ENCODE data around the gene FANCI.

FANCI gene

DNA sequence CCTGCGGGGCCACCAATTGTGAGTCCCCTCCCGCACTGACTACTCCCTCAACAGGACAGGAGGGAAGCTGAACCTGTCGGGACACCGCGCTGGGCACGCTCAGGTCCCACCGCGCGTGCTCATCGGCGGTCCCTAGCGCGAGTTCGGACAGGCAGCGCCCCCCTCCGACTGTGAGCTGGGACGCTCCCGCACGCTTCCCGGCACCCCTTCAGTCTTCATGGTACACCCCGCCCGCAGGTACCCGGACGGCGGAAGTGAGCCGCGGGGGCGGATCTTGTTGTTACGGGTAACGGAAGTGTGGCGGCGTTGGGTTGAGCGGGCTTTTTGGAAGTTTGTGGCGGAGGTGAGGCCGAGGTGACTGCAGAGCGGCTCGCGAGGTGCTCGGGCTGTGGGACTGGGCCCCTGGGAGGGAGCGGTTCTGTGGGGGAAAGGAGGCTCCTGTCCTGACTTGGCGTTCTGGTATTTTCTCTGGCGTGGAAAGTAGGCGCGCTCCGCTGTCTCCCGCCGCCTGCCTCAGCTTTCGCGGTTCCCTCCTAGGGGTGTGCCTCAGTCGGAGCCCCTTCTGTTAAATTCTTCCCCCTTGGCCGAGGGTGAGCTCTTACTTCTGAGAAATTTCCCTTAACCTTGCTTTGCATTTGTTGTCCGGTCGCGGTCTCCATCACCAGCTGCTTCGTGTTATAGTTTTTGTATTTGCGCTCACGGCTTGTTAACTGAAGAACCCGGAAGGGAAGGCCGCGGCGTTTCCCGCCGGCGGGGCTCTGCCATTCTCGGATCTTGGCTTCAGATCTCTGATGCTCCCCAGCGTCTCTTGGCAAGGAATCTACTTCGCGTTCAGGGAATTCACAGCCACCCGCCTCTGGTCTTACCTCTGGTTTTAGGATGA is at the start of gene FANCI:
FANCI (plus strand) TSS at position 289 of the 883 bp plus-strand sequence. CDS start 3,669 bp downstream, outside the sequence.
- peak; percentile 98 for DNase-seq

DNA sequence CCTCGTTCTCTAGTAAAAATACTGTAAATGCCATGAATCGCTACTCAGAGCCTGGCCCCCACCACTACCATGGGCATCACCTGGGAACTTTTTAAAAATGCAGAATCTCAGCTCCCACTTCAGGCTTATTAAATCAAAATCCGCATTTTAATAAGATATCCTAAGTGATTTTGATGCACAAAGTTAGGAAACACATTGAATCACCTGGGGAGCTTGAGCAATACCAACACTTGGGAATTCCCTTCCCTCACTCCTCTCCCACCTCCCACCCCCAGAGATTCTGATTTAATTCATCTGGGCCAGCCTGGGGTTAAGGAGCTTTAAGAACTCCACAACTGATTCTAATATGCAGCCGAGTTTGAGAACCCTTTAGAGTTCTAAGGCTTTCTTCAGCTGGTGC is 49.2 kb upstream of the FANCI start:
- DNase-seq, result no peak

DNA sequence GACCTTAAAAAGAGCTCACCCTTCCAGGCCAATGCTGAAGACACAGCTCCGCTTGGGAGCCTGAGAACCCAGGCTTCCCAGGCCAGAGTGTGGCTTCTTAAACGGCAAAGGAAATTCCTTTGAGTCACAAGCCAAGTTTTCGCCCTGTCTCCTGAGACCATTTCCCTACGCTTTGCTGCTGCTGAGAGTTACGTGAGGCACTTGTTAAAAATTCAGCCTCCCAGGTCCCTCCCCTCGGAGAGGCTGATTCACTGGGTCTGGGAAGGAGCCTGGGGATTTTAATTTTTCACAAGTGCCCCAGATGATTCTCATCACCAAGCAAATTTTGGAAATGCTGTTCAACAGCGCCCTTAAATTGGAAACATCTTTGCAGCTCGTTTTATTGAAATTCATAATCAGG is 47.9 kb upstream of the FANCI start:
- no peak for DNase-seq

DNA sequence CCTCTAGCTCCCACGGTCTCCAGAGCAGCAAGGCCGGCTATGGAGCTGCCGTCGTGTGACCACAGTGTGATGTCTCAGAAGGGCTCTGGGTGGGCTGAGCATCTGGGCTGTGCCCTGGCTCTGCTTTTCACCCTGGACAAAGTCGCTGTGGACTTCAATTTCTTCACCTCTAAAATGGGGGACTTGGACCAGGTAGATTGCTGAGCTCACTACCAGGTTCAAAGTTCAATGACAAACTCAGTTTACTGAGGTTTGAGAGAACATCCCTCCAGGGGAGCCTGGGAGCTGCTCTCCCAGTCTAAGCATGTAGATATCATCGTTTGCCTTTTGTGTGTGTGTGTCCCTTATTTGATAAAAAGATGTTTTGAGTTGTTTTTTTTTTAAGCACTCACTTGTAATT is 47.5 kb upstream of the FANCI start:
- no peak for DNase-seq

DNA sequence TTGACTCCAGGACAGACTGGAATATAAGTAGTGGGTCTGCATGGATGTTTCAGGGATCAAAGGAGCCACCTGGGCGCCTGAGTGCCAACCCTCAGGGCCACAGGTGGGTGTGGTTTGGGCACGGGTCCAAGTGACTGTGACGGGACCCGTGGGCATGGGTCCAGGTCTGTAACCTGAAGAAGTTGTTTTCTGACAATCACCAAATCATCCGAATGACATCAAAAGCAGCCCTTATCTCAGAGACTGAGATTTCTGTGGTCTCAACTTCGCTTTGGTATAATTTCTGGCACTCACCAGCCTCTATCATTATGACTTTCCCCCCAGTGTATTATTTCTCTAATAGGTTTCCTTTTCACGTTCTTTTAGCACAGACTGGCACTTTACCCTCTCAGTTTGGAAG is 46.8 kb upstream of the FANCI start:
- peak; percentile 20 for DNase-seq

DNA sequence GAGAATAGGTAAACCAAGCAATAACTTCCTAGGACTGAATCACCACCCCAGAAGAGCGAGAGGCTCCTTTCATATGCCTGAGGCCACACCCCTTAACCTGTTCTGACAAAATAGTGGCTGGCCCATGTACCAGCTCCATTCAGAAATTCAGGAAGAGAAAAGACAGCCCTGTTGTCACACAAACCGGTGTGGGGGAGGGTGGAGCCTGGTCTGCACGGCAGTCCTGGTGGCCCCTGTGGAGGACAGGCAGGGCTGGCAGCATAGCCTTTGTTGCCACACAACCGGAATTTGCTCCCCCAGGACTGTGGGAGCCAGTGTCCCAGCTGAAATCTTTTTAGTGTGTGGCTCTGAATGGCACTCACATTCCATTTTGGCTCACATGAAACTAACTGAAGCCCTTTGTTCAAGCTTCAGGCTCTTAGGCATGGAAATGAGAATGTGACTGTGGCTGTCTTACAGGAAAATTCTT is 46.2 kb upstream of the FANCI start:
- no peak for DNase-seq

DNA sequence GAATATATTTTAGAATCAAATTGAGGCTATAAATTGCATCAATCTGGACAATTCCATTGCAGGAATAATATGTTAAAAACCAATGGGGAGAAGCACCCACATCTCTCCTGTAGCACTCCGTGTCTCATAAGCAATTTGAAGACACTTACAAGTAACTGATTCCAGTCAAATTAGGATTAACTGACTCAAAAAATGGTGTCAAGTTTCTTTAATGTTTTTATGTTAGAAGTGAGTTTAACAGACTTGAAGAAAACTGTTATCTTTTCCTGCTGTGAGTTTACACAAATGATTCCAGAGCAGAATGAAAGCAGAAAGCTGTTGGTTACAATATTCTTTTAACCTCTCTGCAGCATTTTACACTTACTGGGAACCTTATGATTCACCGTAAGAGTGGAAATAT is 45.6 kb upstream of the FANCI start:
- DNase-seq, result no peak

DNA sequence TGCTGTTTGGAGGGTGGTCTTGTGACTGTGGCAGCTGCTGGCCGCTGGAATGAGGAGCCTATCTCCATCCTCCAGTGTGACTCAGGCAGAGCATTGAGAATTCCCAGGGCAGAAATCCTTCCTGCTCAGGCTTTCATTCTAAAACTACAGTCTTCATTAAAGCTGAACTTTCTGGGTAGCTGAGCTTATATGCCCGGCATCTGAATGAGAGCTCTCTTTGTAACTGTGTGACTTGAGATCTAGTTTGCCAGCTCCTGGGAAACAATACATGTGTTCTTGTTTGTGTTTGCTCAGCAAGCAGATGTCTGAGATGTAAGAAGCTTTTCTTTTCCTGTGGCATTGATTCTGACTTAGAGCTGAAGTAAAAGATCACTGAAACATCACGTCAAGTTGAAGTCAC is 44.8 kb upstream of the FANCI start:
- no peak for DNase-seq

DNA sequence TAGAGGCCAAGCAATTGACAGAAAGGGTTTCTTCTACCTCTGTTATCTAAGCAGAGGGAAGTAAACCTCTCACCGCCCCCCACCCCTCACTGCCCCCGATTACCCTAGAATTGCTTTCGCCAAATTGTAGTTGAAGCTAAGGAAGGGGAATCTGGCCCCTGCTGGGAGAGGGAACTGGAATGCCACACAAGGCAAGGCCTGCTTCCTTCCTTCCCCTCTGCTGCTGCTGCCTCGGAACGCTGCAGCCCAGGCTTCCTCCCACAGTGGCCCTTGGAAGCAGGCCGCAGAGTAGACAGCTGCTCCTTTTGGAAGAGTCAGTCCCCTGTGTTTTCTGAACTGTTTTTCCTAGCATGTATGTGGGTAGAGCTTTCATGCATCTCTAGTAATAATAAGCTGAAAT is 44.0 kb upstream of the FANCI start:
- no peak for DNase-seq

DNA sequence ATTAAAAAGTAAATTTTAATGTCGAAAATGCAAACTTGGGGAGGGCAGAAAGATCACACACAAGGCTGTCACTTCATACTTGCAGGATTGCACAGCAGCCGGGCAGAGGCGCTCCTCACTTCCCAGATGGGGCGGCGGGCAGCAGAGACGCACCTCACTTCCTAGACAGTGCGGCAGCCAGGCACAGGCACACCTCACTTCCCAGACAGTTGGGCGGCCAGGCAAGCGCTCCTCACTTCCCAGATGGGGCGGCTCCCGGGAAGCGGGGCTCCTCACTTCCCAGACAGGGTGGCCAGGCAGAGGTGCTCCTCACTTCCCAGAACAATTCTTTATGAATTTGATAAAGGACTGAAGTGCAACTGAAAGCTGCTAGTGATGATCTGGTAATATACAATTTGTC is 43.6 kb upstream of the FANCI start:
- no peak for DNase-seq

DNA sequence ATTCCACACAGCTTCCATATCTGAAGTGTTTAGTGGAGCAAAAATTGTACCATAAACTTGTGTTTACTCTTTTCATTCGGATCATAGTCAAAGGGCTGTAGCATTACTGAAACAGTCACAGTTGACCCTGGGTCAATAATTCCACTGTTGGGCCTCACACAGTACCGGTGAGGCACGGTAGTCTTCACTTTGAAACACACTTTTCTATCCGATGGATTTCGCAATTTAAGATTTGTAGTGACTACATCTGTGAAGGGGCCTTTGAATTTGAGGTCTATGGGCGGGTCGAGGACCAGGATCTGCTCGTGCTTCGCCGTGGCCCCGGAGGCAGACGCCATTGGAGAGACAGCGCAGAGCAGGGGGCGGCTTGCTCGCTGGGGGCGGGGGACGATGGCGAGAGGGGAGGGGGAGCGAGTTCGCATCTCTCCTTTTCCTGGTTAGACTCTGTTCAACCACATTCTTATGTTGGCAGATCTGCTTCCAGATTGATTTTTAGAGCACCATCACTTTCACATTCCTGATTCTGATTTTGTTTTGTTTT is 42.2 kb upstream of the FANCI start:
- no peak for DNase-seq

DNA sequence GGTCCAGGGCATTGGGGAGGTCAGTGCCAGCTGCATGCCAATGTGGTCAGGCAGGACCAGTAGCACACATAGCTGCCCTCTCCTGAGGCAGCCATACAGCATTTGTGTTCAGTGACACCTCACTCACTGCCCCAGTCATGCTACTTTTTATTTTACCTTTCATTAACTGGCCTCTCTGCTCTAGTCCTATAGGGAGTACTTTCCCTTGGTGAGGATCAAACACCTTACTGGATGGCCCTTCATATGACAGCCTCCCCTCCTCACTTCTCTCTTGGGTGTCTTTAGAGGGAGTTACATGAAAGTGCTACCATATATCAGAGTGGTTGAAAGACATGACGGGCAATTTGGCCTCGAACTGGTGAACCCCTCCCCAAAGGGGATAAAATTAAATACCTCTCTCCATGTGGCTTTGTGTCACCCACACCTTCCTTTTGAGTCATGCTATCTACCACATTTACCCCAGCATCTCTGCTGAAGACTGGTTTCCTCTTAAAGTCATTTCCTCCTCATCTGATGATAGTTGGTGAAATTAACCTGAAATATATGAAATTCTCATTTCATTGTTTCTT is 40.0 kb upstream of the FANCI start:
- DNase-seq, result peak; percentile 12

DNA sequence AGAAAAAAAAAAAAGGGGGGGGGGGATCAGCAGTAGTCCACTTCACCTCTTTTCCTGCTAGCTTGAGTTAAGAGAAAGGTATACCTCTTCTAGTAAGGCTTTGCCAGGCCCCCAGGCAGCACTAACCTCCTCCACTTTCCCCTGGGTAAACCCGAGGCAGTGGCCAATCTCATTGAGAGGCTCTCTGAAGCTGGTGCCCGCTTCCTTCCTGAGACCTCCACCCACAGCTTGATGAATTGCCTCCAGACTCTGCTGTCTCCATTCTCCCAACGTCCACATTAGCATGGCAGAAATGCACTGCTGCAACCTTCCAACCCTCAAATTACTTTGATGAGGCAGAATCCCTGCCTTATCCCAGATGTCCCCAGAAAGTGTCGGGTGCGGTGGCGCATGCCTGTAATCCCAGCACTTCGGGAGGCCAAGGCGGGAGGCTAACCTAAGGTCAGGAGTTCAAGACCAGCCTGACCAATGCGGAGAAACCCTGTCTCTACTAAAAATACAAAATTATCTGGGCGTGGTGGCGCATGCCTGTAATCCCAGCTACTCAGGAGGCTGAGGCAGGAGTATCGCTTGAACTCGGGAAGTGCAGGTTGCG is 37.7 kb upstream of the FANCI start:
- no peak for DNase-seq

DNA sequence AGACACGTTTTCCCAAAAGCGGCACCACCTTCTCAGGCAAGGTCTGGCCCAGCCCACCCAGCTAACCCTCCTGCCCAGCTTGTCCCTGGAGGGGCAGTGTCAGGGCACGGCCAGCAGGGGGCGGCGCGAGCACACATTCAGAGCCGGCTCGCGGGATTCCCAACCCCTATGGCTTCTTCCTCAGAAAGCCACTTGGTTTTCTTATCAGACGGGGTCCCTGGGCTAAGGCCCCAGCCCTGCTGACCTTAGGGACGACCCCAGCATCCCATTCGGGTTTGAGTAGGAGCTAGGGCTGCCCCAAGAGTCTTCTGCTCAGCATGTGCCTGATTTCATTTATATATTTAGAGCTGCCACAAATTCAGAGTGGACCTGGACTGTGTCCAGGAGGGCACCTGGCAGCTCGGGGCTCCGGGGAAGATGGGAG is 36.9 kb upstream of the FANCI start:
- DNase-seq, result peak; percentile 84

DNA sequence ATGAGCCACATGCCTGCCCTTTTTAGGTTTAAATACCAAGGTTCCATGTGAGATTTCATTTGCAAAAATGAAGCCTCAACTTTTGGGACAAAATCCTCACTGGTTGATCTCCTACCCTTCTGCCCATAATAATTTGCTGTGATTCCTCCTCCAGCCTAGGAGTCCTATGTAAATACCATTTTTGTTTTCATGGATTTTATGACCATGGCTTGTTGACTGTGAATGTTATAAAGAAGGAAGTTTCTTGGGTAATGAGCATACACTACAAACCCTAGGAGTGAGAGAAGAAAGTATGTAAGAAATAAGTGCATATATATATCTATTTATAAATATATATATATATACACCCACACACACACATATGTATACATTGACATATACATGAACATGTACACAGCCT is 35.5 kb upstream of the FANCI start:
- DNase-seq, result no peak

DNA sequence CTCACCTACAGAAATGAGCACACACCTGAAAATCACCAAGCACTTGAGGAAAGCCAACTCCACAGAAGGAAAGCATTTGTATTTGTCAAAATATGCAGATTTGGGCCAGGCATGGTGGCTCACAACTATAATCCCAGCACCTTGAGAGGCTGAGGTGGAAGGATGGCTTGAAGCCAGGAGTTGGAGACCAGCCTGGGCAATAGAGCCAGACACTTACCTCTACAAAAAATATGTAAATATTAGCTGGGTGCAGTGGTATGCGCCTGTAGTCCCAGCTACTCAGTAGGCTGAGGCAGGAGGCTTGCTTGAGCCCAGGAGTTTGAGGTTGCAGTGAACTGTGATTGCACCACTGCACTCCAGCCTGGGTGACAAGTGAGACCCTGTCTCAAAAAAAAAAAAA is 34.7 kb upstream of the FANCI start:
- DNase-seq, result no peak

DNA sequence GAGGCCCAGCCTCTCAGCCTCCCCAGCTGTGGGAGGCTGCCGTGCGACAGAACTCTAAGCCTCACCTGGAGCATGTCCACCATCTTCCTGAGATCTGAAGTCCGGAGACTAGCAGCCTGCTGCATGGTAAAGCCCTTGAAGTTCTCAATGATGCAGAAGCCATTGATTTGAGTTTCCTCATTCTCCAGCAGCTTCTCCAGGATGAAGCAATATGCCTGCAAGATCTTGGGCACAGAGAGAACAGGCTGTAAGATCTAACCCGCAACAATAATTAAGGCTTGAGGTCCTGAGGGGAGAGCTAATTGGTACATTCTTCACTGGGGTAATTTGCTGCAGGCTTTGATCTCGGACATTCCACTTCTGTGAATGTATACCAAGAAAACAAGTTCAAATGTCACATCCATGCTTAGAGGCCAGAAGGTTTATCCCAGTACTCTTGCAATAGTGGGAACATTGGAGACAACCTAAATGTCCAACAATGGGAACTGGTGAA is 32.1 kb upstream of the FANCI start:
- no peak for DNase-seq

DNA sequence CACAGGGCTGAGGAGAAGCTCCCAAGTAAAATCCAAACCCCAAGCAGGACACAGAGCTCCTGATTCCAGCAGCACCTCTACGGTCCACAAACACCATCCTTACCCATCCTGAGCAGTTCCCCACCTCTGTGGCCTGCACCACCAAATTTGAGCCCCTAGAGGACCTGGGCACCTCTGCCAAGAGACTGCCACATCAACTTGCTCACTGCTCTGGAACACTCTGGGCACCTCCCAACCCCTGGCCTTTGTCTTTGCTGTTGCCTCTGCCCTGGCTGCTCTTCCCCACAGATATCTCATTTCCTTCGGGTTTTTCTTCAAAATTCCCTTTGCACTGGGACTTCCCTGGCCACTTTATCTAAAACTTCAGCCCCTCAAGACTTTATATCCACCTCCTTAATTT is 28.2 kb upstream of the FANCI start:
- no peak for DNase-seq

DNA sequence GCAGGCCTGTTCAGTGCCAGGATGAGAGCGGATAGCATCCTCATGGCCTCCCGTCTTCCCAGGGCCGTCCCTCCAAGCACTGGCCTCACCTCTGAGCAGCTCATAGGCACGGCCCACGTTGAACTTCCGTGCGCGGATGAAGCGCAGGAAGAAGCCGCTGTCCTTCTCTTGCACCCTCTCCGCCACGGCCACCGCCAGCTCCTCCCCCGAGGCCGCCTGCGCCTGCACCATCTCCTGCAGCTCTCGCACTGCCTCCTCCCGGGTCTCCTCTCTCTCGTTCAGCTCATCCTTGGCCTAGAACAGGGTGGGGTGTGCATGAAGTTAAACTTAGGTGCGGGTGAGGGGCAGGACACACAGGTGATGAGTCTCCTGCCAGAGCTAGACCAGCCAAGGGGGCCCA is 26.7 kb upstream of the FANCI start:
- DNase-seq, result no peak

DNA sequence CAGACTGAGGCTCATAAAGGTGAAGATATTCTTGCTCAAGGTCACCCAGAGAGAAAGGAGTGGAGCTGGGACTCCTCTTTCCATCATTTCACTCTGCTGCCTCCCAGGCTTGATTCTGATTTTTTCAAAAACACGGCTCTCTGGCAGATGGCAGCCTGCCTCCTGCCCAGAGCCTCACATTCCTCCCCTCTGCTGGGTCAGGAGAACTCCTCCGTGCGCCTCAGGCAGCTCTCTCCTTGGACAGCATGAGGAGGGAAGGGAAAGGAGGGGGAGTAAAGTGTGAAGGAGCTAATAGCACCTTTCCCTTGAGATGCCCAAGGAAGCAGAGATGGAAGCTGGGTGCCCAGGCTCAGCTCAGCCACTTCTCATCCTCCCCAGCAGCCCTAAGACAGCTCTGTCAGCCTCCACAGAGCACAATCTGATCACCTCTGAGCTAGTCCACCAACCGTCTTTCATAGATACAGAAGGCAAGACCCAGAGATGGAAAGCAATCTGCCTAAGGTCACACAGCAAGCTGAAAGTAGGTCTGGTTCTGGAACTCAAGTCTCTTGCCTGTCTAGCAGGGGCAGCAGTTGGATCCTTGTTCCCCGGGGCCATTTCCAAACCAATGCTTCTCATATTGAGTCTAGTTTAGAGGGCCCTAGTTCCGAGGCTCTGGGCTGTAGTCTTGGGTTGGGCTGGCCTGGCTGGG is 25.9 kb upstream of the FANCI start:
- DNase-seq, result no peak

DNA sequence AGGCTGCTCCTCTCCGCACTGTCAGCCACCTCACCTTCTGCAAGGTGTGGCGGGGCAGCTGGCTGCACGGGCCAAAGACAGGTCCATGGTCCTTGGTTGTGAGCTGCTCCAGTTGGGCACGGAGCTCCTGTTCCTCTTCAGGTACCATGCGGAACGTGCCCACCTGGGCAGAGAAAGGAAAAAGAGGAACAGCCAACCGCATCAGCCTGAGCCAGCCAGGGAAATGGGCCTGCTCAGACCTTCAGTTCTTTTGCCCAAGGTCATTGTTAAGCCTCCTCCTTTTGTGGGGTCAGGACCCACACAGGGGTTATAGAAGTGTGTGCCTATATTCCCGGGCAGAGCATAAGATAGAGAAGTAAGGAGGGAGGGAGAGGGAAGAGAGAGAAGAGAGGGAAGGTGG is 25.2 kb upstream of the FANCI start:
- no peak for DNase-seq

DNA sequence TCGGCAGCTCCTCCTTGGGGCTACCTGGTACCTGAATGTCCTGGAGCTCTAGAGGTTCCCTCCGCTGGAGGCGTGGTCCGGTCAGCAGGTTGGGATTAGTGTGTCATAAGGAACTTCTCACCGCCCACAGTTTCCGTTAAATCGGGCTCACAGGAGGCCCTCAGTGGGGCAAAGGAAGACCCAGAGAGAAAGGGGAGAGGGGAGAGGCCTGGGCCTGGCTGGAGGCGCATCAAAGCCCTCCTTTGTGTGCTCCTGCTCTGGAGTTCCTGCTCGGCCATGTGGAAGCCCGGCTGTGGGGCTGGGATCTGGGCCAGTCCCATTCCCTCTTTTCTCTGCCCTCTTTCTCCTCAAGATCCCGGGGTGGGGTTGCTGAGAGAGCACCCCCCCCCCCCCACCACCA is 22.2 kb upstream of the FANCI start, which contains the start of gene RLBP1:
RLBP1 (minus strand) TSS at position 37 of the 400 bp plus-strand sequence. CDS start 2,604 bp downstream, outside the sequence.
- no peak for DNase-seq

DNA sequence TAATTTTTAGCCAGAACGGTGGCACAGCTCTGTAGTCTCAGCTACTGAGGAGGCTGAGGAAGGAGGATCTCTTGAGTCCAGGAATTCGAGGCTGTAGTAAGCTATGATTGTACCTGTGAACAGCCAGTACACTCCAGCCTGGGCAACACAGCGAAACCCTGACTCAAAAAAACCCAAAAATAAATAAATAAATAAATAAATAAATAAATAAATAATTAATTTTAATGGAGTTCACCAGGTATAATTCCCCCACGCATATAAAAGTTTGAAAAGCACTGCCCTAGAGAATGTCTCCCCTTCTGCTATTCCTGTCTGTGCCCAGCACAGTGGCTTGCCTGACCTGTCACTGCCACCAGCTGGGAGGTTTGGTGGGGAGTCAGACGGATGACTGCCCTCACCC is 18.2 kb upstream of the FANCI start:
- no peak for DNase-seq

Measured in hematopoietic multipotent progenitor cell treated with erythropoietin and hydrocortisone succinate and interleukin-3 and kit ligand, for 6 days (in vitro differentiated cells).